HG03066 (cell line): Measurements from ENCODE around the gene TCF7L2.
"Not testable (repeated sequence)": the region's sequence is repeated elsewhere in the genome, so short reads cannot be mapped to it uniquely, and the experiment has no call there.

Experiments
- ATAC-seq: cut with Tn5 transposase; IDR thresholded peaks from one replicate; pipeline ENCODE4 v1.9.1; 2021; ENCODE audit warnings: low read depth; ENCODE audit not compliant: unreplicated experiment

The TCF7L2 gene

DNA sequence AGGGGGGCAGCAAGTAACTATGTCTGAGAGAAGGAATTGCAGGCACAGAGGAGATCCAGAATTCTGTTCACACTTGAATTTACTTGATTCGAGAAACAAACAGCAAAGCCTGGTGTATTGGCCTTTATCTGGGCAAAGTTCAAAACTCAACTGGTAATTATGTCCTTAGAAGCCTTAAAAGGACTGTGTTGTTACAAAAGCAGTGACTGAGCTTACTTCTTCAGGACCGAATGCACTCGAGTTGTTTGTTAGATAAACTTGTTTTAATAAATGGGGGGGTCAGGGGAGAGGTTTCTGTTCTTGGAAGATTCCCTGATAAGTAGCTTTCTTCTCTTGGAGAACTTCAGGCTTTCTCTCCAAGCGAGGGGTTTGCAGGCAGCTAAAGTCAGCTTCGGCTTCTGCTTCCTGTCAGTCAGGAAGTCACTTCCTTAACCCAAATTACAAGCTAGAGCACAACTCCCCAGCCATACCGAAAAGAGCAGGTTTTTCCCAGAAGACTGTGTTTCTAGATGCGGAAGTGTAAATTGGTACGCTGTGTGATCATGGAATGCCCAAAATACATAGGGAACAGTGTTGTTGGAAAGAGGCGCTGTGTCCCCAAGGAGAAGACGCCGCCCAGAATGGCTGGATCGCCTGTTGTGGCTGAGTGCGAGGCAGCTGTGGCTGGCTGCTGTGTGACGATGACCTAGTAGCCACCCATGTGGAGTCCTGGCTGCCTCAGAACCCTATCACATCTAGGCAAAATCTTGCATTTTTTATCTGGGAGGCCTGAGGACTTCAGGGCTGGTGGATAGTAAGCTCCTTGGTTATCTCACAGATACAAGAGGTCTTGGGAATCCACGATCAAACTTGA is 110.4 kb downstream of the TCF7L2 start:
- no peak for ATAC-seq

DNA sequence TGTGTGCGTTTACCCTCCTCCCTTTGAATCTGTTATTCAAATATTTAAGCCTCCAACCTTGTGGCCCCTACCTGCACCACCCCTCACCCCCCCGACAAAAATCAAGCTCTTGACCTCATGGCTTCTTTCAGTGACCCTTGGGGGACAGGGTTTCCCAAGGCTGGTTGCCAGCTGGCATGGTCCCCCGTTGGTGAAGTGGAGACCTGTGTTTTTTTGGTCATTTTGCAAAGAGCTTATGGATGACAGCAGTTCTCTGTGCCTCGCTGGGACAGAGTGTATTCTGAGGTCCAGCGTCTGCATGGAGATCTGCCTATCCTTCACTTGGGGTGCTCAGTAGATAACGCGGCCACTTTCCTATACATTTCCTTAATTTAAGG is 111.0 kb downstream of the TCF7L2 start:
- no peak for ATAC-seq

DNA sequence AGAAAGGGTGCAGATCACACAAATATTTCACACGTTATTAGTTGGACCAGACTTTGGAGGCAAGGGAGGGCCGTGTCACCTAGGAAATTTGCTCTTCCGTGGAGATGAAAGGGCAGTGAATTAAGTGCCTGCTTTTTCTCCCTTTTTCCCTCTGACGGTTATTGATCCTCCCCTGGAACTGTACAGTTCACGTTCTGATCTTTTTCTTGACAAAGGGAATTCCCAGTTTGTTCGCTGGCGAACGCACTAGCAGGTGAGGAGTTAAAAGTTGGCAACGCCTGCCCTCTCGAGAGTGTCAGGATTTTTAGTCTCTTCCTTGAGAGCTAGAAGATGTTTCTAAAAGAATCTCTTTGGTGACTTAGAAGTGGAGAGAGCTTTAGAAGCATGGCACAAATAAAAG is 111.5 kb downstream of the TCF7L2 start:
- no peak for ATAC-seq

DNA sequence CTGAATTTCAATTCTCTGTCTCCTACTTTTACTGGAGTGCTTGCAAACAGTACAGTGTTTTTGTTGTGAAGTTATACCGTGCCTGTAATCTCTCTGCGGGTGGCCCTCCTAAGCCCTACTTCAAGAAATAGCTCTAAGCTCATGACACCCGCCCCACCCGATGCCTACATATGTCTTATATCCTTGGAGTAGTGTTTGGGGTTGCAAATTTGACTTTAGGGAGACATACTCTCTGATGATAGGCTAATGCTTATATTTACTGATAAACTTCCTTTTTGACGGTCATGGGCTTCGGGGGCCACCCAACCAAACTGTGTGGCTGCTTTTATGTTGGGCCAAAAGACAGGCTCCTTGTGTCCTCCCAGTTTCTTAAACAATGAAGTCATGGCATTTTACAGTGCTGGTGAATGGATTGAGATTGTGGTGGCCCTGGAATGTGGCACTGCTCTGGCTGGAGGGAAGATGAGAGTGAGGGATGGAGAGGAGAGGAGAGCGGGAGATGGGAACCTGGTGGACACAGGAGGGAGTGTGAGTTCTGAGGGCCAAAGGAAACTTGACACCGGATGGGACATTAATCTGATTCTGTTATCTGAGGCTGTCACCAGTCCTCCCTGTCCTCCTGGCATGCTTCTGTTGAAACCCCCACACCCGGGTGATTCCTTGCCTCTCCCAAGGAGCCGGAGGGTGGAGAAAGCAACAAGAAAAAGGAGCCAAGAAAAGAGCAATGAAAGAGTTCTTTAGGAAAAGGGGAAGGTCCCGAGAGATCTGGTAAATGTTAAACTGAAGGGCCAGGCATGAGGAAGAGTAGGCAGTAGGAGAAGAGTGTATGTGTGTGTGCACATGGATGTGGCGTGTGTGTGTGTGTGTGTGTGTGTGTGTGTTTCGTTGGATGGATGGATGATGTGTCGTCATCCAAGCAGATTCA is 113.3 kb downstream of the TCF7L2 start:
- no peak for ATAC-seq

DNA sequence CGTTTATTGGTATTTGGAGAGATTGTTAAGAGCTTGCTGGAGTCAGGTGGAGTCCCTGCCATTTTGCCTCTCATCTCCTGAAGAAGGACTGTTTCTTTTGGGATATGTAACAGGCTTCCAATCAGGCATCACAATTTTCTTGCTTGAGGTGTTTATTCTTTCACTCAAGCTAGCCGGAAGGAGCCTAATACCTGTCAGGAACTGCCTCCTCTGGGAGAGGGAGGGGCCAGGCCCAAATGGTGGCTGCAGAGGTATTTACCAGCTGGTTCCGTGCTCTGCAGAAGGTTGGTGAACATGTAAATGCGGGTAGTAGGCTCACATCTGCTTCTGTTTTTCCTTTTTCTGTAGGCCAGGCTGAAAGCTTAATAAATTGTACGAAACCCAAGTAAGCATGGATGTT is 114.0 kb downstream of the TCF7L2 start:
- no peak for ATAC-seq

DNA sequence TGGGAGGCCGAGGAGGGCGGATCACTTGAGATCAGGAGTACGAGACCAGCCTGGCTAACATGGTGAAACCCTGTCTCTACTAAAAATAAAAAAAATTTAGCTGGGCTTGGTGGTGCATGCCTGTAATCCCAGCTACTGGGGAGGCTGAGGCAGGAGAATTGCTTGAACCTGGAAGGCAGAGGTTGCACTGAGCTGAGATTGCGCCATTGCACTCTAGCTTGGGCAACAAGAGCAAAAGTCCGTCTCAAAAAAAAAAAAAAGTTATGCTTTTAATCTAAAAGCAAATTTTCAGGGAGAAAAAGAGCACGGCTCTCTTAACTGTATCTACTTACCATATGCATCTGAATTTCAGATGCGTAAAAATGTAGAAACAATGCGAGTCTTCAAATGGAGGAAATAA is 116.1 kb downstream of the TCF7L2 start:
- ATAC-seq = not testable (repeated sequence)

DNA sequence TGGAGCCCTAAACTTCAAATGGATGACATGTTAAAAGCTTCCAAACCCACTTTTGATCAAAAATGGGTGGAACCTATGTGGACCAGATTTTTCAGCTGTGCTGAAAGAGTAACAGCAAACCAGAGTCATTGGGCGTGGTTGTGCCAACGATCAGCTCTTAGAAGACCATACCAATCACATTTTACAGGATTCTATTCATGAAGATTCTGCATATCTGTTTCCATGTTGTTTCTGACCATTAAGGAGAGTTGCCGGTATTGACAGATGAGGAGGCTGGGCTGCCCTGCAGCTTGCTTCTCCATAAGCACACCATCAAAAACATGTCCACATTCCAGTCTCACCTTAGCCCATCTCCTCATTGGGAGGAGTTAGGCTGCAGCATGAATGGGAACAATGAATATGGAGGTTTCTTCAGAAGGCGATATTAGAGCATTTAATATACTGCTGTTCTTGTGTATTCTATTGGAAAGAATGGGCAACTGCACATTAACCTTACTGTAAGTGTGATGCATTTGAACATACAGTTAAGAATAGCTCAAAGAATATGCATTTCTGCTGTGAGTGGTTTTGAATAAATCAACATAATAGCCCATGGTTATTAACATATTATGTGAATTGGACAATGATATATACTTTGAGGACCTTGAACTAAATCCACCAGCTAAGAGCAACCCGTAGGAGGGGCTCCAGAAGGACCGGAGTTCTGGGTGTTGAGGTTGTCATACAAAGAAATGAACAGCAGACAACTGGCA is 116.7 kb downstream of the TCF7L2 start:
- ATAC-seq = no peak

DNA sequence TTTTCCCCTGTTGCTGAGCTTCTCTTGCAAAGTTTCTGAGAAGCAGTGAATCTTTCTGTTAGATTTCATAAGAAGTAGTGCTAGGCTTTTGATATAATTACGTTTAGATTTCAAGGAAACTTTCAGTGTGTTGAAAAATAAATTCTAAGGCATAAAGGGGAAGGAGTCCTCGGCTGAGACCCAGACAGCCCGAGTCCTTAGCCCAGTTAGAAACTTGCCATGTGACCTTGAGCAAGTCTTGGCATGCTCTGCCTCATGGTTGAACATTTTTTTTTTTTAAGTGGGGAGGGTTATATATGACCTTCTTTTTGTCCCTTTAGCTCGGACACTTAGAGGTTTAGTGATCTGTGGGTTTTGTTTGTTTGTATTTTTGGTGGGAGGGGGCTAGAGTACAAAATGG is 117.5 kb downstream of the TCF7L2 start:
- no peak for ATAC-seq

DNA sequence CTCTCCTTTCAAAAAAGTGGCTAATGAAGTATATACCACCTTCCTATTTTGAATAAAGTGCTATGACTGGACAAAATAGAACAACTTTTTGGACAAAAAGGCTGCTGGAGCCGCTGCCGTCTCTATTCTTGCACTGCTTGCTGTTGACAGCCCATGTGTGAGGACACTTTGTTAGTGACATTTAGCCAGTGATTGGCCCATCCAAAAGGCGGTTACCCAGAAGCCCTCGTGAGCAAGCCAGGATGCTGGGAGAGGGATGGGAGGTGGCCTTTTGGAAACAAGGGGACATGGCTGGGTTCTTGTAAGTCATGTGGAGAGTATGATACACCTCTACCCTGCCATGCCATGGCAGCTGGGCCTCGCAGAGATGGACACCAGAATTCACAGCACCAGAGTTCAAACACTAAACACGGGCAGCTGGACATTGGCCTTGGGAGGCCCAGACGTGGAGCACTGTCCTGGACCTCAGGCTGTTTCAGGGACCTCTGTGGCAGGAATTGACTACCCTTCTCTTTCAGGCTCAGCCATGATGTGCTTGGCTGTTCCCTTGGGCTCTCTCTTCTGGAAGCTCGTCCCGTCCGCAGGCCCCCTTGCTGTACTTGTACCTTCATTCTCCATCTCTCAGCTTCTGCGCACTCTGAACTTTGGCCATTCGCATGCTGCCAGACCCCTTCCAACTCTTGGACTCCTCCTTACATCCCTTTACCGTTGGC is 118.3 kb downstream of the TCF7L2 start:
- no peak for ATAC-seq

DNA sequence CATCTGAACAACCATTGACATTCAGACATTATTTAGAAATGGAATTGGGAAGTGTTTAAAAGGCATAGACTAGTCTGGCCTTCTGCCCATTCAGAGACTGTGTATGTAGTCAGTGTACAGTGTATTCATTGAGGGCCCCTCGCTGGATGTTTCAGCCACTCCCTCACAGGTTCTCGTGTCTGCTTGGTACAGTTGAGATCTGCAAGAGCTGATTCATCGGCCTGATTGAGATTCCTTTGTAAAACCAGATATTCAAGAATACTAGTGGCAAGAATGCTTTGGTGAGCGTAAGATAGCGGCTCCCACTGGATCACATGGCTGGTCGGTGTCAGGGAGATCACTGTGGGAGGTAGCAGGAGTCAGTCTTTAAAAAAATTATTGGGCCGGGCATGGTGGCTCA is 119.5 kb downstream of the TCF7L2 start:
- no peak for ATAC-seq

DNA sequence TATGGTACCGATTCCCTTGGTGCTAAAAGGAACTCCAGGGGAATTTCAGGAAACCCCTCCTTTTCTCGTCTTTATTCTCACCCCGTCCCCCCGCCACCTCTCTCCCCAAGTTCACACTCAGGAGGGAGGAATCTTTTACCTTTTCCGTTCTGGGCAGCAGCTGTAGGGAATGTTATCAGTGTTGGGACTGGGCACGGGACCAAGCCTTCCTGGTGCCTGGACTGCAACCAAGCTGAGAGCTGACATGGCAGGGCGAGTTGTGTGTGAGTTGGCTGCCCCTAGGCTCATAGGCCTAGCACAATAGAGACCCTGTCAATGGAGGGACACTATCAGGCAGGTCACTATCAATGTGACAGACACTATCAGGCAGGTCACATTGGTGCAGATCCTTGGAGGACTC is 121.4 kb downstream of the TCF7L2 start:
- ATAC-seq = no peak

DNA sequence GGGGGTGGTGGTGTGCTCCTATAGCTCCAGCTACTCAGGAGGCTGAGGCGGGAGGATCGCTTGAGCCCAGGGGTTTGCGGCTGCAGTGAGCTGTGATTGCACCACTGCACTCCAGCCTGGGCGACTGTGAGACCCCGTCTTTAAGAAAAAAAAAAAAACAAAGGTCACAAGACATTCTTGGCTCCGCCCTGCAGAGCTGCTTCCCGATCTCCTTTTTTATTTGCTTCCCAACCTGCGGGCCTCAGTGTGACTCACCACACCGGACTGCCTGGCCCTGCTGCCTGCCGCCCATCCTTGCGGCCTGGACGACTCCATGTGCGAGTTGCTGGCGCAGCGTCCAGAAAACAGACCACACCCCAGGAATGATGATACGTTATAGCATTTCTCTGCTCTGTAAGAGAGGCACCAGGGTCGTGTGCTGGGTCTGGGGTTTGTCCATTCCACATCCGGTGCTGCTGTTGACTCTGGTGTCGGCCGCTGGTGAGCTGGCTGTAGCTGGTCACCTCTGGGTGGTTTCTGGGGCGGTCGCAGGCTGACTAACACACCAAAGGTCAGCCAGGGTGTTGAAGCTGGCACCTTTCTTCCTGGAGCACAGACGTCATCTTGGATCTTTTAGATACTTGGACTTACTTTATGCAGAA is 123.6 kb downstream of the TCF7L2 start:
- ATAC-seq = no peak

DNA sequence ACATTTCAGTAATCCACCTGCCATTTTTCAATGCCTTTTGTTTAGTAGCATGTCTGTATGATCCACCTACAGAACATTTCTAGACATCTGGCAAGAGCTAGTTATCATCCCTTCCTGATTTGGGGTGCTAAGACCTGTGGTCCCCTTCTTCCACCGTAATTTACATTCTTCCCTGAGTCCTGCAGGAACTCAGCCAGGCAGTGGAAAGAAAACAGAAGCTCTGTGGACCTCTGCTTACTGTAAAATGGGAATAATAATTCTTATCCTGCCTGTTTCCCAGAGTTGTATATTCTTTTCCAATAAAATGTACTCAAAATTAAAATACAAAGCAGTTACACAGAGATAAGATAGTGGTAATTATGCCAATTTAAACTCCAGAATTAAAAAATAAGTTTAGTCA is 126.9 kb downstream of the TCF7L2 start:
- no peak for ATAC-seq

DNA sequence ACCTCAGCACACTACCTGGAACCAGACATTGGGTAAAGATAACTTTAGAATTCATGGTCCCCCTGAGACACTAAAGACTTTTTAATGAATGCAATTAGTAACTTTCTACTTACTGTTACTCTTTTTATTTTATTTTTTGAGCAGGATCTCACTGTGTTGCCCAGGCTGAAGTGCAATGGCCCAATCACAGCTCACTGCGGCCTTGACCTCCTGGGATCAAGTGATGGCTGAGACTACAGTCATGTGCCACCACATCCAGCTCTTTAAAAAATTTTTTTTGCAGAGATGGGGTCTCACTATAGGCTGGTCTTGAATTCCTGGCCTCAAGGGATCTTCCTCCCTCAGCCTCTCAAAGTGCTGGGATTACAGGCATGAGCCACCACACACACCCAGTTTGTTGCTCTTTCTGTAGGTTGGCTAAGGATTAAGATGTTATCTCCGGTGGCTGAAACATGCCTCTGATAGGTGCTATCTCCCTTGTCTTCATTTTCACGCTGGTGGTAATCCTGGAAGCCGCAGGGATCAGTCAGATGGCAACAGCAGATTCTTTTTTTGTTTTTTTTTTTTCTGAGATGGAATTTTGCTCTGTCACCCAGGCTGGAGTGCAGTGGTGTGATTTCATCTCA is 128.3 kb downstream of the TCF7L2 start:
- ATAC-seq = no peak

DNA sequence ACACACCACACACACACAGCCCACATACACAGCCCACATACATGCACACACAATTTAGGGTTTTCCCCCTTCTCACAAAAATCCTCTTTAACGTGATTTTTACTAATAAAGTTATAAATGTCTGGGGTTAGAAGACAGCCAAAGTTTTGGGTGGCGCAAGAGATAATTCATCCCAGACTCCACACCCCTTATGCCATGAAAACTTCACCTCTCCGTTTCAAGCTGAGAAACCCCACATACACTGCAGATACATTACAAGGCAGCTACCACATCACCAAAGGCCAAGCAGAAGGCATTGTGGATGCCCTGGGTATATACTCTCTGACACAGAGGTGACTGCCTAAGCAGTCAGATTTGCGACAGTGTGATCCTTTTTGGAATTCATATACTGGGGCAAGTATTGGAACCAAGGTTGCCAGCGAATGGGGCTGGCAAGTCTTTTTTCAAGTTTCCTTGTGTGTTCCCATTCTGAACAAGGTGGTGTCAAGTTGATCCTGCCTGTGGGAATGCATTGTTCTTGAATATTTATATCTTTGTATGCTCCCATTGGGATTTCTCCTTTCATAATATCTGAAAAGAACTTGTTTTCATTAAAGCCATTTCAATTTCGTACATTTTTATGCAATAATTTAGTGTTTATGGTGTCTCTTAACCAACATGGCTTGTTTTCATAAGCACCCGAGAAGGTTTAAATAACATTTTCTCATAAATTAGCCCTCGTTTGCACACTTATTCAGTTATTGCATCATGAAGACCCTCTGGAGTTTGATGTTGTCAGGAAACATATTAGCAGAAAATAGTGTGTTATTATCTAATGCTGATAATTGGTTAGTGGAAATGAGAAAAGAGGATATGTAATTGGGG is 130.2 kb downstream of the TCF7L2 start:
- no peak for ATAC-seq

DNA sequence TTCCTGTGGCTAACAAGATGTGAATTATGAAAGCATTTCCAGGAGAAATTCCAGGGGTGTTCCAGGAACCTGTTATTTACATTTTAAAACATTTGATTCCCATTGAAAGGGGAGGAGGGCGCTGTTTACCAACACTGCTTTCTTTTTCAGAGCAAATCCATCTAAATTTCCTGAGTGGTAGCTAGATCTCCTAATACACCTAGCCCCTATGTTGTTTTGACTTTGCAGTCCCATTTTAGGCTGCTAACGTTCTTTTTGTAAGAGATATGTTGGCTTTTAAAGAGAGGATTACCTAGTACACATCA is 130.8 kb downstream of the TCF7L2 start:
- no peak for ATAC-seq

DNA sequence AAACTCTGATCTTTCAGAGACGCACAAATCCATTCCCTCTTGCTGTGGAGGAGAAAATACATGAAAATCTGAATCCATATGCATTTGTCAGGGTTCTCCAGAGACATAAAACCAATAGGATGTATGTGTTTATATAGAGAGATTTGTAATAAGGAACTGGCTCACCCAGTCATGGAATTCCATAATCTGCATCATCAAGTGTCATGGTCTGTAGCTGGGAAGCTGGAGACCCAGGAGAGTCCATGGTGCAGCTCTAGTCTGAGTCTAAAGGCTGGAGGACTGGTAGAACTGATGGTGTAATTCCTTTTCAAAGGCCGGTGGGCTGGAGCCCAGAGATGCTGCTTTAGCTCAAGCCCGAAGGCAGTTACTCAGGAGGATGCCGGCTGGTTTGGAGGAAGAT is 134.0 kb downstream of the TCF7L2 start:
- no peak for ATAC-seq

DNA sequence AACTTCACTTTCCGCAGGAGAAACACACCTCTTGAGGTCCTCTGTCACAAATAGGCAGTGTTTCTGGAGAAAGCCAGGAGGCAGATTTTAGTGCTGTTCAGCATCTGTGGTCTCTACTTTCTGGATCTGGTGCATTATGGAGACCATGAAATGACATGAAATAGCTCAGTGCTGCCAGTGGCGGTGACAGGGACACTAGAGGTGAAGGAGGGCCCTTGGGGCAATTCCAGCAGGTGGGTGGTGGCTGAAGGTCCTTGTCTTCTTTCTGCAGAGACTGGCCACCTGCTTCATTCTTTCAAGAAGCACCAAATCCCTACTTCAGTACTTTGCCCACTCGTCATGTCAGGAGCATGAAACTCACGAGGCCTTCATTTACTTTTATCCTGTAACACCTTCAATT is 135.7 kb downstream of the TCF7L2 start:
- no peak for ATAC-seq

DNA sequence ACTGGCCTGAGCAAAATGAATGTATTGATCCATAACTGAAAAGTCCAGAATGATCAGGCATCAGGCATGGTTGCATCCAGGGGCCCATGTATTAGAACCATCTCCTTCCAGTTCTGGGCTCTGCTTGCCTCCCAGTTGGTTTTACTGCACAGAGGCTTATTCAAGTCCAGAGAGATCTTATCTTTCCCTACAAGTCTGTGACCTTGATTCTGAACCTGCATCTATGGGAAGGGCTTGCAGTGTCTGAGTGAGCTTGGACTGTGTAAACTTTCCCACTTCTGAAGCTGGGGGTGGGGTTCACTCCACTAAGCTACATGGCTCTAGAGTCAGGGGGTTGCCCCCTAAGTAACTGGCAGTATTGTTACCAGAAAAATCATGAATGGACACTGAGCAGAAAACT is 136.2 kb downstream of the TCF7L2 start:
- ATAC-seq = no peak
